H9 (cell line): Measurements from ENCODE around the gene NME2. TPM values are rescaled to one million over a fixed set of nuclear protein-coding genes. Genes with fewer than 3 reads are reported as not detected.

ENCODE experiments used
- DNase-seq: peaks from one replicate; pipeline ENCODE4 v3.0.0-alpha.2; 2017
- H2AFZ ChIP-seq: one replicate; pipeline ENCODE4 v1.6.1; 2013; ENCODE audit warnings: mild to moderate bottlenecking, low read length, control low read depth, moderate library complexity
- H2AK5ac ChIP-seq: 2 replicates; pipeline ENCODE4 v1.6.1; 2013; ENCODE audit warnings: low read length, control low read depth, mixed read lengths; ENCODE audit not compliant: insufficient read length
- H2BK120ac ChIP-seq: one replicate; pipeline ENCODE4 v1.6.1; 2013; ENCODE audit warnings: low read depth, mild to moderate bottlenecking, low read length, control low read depth, inconsistent platforms; ENCODE audit not compliant: poor library complexity, severe bottlenecking
- H2BK12ac ChIP-seq: 2 replicates; pipeline ENCODE4 v1.6.1; 2013; ENCODE audit warnings: low read length, control low read depth, mixed read lengths, low read depth; ENCODE audit not compliant: insufficient read length
- H2BK15ac ChIP-seq: 2 replicates; pipeline ENCODE4 v1.6.1; 2013; ENCODE audit warnings: low read depth, low read length, control low read depth
- H2BK20ac ChIP-seq: one replicate; pipeline ENCODE4 v1.6.1; 2013; ENCODE audit warnings: low read depth, mild to moderate bottlenecking, low read length, control low read depth, inconsistent platforms; ENCODE audit not compliant: poor library complexity, severe bottlenecking
- H2BK5ac ChIP-seq: 2 replicates; pipeline ENCODE4 v1.6.1; 2013; ENCODE audit warnings: low read length, control low read depth, mixed read lengths; ENCODE audit not compliant: insufficient read length
- H3K14ac ChIP-seq: 2 replicates; pipeline ENCODE4 v1.6.1; 2013; ENCODE audit warnings: low read length, control low read depth; ENCODE audit not compliant: insufficient read depth
- H3K18ac ChIP-seq: 2 replicates; pipeline ENCODE4 v1.6.1; 2013; ENCODE audit warnings: low read depth, mild to moderate bottlenecking, mixed read lengths, low read length, control low read depth; ENCODE audit not compliant: insufficient read length
- H3K23ac ChIP-seq: 2 replicates; pipeline ENCODE4 v1.6.1; 2013; ENCODE audit warnings: low read length, control low read depth, mixed read lengths, low read depth; ENCODE audit not compliant: insufficient read length
- H3K23me2 ChIP-seq: 2 replicates; pipeline ENCODE4 v1.6.1; 2013; ENCODE audit warnings: low read depth, mild to moderate bottlenecking, mixed read lengths, low read length, control low read depth; ENCODE audit not compliant: insufficient read length, poor library complexity, severe bottlenecking
- H3K27ac ChIP-seq: 2 replicates; pipeline ENCODE4 v1.5.1; 2013; ENCODE audit warnings: low read length, control low read depth, mixed read lengths, low read depth; ENCODE audit not compliant: insufficient read length
- H3K27me3 ChIP-seq: 2 replicates; pipeline ENCODE4 v1.6.1; 2013; ENCODE audit warnings: low read length, control low read depth, inconsistent platforms; ENCODE audit not compliant: insufficient read depth
- H3K4ac ChIP-seq: 2 replicates; pipeline ENCODE4 v1.6.1; 2013; ENCODE audit warnings: low read depth, mild to moderate bottlenecking, control low read depth, inconsistent platforms, low read length, moderate library complexity
- H3K4me1 ChIP-seq: 2 replicates; pipeline ENCODE4 v1.6.1; 2013; ENCODE audit warnings: low read length, control low read depth, inconsistent platforms; ENCODE audit not compliant: insufficient read depth
- H3K4me2 ChIP-seq: 2 replicates; pipeline ENCODE4 v1.6.1; 2013; ENCODE audit warnings: low read length, control low read depth, mixed read lengths; ENCODE audit not compliant: insufficient read length, insufficient read depth
- H3K56ac ChIP-seq: 2 replicates; pipeline ENCODE4 v1.6.1; 2013; ENCODE audit warnings: low read depth, mild to moderate bottlenecking, mixed read lengths, low read length, control low read depth; ENCODE audit not compliant: insufficient read length
- H3K79me1 ChIP-seq: 2 replicates; pipeline ENCODE4 v1.6.1; 2013; ENCODE audit warnings: low read depth, mild to moderate bottlenecking, moderate library complexity, low read length, control low read depth, inconsistent platforms; ENCODE audit not compliant: insufficient read depth, poor library complexity, severe bottlenecking
- H3K79me2 ChIP-seq: 2 replicates; pipeline ENCODE4 v1.6.1; 2013; ENCODE audit warnings: low read length, control low read depth, inconsistent platforms; ENCODE audit not compliant: insufficient read depth
- H3K9ac ChIP-seq: 2 replicates; pipeline ENCODE4 v1.6.1; 2013; ENCODE audit warnings: low read length, control low read depth, mixed read lengths; ENCODE audit not compliant: insufficient read length; ENCODE audit errors: extremely low read depth
- H3K9me3 ChIP-seq: one replicate; pipeline ENCODE4 v1.6.1; 2013; ENCODE audit warnings: low read depth, low read length, inconsistent platforms; ENCODE audit not compliant: control insufficient read depth
- H3T11ph ChIP-seq: one replicate; pipeline ENCODE4 v1.6.1; 2013; ENCODE audit warnings: mild to moderate bottlenecking, low read length, control low read depth, inconsistent platforms
- H4K20me1 ChIP-seq: one replicate; pipeline ENCODE4 v1.6.1; 2013; ENCODE audit not compliant: control insufficient read depth, insufficient read length, insufficient read depth
- H4K5ac ChIP-seq: 2 replicates; pipeline ENCODE4 v1.6.1; 2013; ENCODE audit warnings: low read depth, mild to moderate bottlenecking, mixed read lengths, low read length, control low read depth; ENCODE audit not compliant: insufficient read length
- H4K8ac ChIP-seq: replicated peaks from 2 replicates; pipeline ENCODE4 v1.6.1; 2013; ENCODE audit warnings: low read length, control low read depth, mixed read lengths, low read depth; ENCODE audit not compliant: insufficient read length
- H4K91ac ChIP-seq: 2 replicates; pipeline ENCODE4 v1.6.1; 2013; ENCODE audit warnings: low read depth, mild to moderate bottlenecking, moderate library complexity, mixed read lengths, low read length, control low read depth; ENCODE audit not compliant: insufficient read length
- H3K27ac Mint-ChIP-seq, 3 experiments: 2 replicates in 2 of 3; 3 replicates in 1 of 3; pipeline ENCODE4 v1.8.0; 2020 to 2021; ENCODE audit warnings: mixed read lengths in 3 of 3, mild to moderate bottlenecking in 1 of 3, moderate library complexity in 1 of 3
- H3K27me3 Mint-ChIP-seq: 2 replicates; pipeline ENCODE4 v1.8.0; 2021; ENCODE audit warnings: low read depth, mild to moderate bottlenecking, moderate library complexity, mixed read lengths
- H3K36me3 Mint-ChIP-seq, 3 experiments: 2 replicates in 2 of 3; 3 replicates in 1 of 3; pipeline ENCODE4 v1.8.0; 2020 to 2021; ENCODE audit warnings: low read depth in 3 of 3, mixed read lengths in 3 of 3; ENCODE audit not compliant: insufficient read depth in 1 of 3
- H3K4me1 Mint-ChIP-seq, 2 experiments: 2 replicates each; pipeline ENCODE4 v1.8.0; 2020; ENCODE audit warnings: mixed read lengths in 2 of 2
- H3K4me3 Mint-ChIP-seq, 2 experiments: 2 replicates in 1 of 2; 3 replicates in 1 of 2; pipeline ENCODE4 v1.8.0; 2020 to 2021; ENCODE audit warnings: mild to moderate bottlenecking in 2 of 2, mixed read lengths in 2 of 2, moderate library complexity in 1 of 2
- H3K9me3 Mint-ChIP-seq, 2 experiments: 2 replicates in 1 of 2; 3 replicates in 1 of 2; pipeline ENCODE4 v1.8.0; 2020; ENCODE audit warnings: mild to moderate bottlenecking in 2 of 2, mixed read lengths in 2 of 2, moderate library complexity in 1 of 2
- CTCF ChIP-seq: fragments of 200-600 bp; sonication (generic); conservative IDR thresholded peaks from 3 replicates; pipeline ENCODE4 v1.8.0; 2021; ENCODE audit warnings: antibody characterized with exemption, mild to moderate bottlenecking
- WGBS: extraction: QIAGEN DNeasy Blood & Tissue Kit; methylation state at CpG from one replicate; pipeline ENCODE4 v1.1.7; 2013; ENCODE audit warnings: missing lambda C conversion rate, low lambda C conversion rate, mixed read lengths; ENCODE audit not compliant: insufficient read length; ENCODE audit errors: extremely low coverage; 5-methylcytosine and 5-hydroxymethylcytosine counted together
- total RNA-seq: library from RNA; stranded (reverse); gene quantifications from 2 replicates; pipeline ENCODE4 v1.2.1, GENCODE V29; 2021

NME2 gene
- total RNA-seq, 1 experiment from 2014 or later = 819 TPM

GRCh38 chr17:51154176-51154575, 12.0 kb upstream of the NME2 start:
- H2AK5ac ChIP-seq = no peak overlapping the region
- peak overlapping the region; percentile 94 for H3K4me2 ChIP-seq
- no peak overlapping the region for H3T11ph ChIP-seq
- H4K8ac ChIP-seq = peak overlapping the region; percentile 15
- Mint-ChIP-seq H3K27me3 (no peaks in the 10 kb centered on the region), H3K9me3 (no peaks in the 10 kb centered on the region), H3K27ac (no peak overlapping the region), H3K4me3 (no peak overlapping the region), H3K36me3 (peaks cover 10 to 38% (median 25%) of the 10 kb centered on the region in 3 experiments; a peak in 6 of 7 replicates), H3K4me1 (no peaks in the 10 kb centered on the region; a peak in 1 of 4 replicates)
- H2AFZ ChIP-seq = no peak overlapping the region
- H3K23me2 ChIP-seq = peaks cover 4% of the 10 kb centered on the region
- H3K27ac ChIP-seq = no peak overlapping the region
- H3K27me3 ChIP-seq = no peaks in the 10 kb centered on the region
- no peaks in the 10 kb centered on the region for H3K4me1 ChIP-seq
- no peak overlapping the region for H2BK120ac ChIP-seq
- H3K18ac ChIP-seq = peak overlapping the region; percentile 18
- H2BK12ac ChIP-seq = no peak overlapping the region
- no peak overlapping the region for H3K56ac ChIP-seq
- no peak overlapping the region for H4K91ac ChIP-seq
- TF ChIP-seq CTCF = no peak
- no peak overlapping the region for H3K14ac ChIP-seq
- H2BK5ac ChIP-seq = no peak overlapping the region
- H3K4ac ChIP-seq = no peak overlapping the region
- peak overlapping the region; percentile 69 for H4K5ac ChIP-seq
- no peaks in the 10 kb centered on the region for H3K9me3 ChIP-seq
- H4K20me1 ChIP-seq = no peaks in the 10 kb centered on the region
- H3K23ac ChIP-seq = no peak overlapping the region
- no CpG with 5 or more reads among the region's 6 CpGs for WGBS
- no peak overlapping the region for H2BK15ac ChIP-seq
- DNase-seq = no peak
- peaks cover 19% of the 10 kb centered on the region for H3K79me2 ChIP-seq
- H3K9ac ChIP-seq = peak overlapping the region; percentile 91
- H3K79me1 ChIP-seq = no peaks in the 10 kb centered on the region
- H2BK20ac ChIP-seq = no peak overlapping the region
